Lung (tissue), 12 donors: Measurements from ENCODE around the gene PLA2G15. TPM values are rescaled to one million over a fixed set of nuclear protein-coding genes. Genes with fewer than 3 reads are reported as not detected.

Experiments used
- ATAC-seq: fragments of 200-7000 bp; cut with Tn5 transposase; one replicate; pipeline ENCODE4 v1.9.1; 2020; ENCODE audit warnings: moderate number of reproducible peaks; ENCODE audit not compliant: insufficient read depth, low FRiP score
- DNase-seq, 3 donors: peaks; one replicate each; pipeline ENCODE4 v3.0.0-alpha.2; 2013 to 2017
- H3K27ac ChIP-seq, 2 donors: one replicate each; pipeline ENCODE4 v1.5.1; 2013; ENCODE audit warnings: mild to moderate bottlenecking in 2 of 2, moderate library complexity in 2 of 2, control low read depth in 1 of 2, inconsistent platforms in 1 of 2, low read depth in 1 of 2, low read length in 1 of 2
- H3K27me3 ChIP-seq, 3 donors: one replicate each; pipeline ENCODE4 v1.5.1; 2013; ENCODE audit warnings: low read length in 2 of 3; ENCODE audit not compliant: control insufficient read depth in 3 of 3, insufficient read depth in 3 of 3
- H3K36me3 ChIP-seq, 4 donors: one replicate each; pipeline ENCODE4 v1.5.1; 2013; ENCODE audit warnings: low read length in 4 of 4, mild to moderate bottlenecking in 1 of 4, moderate library complexity in 1 of 4; ENCODE audit not compliant: control insufficient read depth in 4 of 4, insufficient read depth in 4 of 4
- H3K4me1 ChIP-seq, 5 donors: one replicate each; pipeline ENCODE4 v1.5.1; 2013; ENCODE audit warnings: low read length in 5 of 5, mild to moderate bottlenecking in 2 of 5, moderate library complexity in 1 of 5; ENCODE audit not compliant: control insufficient read depth in 5 of 5, insufficient read depth in 5 of 5
- H3K4me3 ChIP-seq: one replicate; pipeline ENCODE4 v1.5.1; 2013; ENCODE audit warnings: mild to moderate bottlenecking, control low read depth, moderate library complexity
- H3K9ac ChIP-seq, 2 donors: one replicate each; pipeline ENCODE4 v1.5.1; 2013; ENCODE audit warnings: low read length in 2 of 2, control low read depth in 1 of 2; ENCODE audit not compliant: insufficient read depth in 1 of 2
- H3K9me3 ChIP-seq, 4 donors: one replicate each; pipeline ENCODE4 v1.5.1; 2013; ENCODE audit warnings: low read length in 3 of 4, mild to moderate bottlenecking in 1 of 4, moderate library complexity in 1 of 4; ENCODE audit not compliant: control insufficient read depth in 4 of 4, insufficient read depth in 3 of 4
- CTCF ChIP-seq: IDR thresholded peaks from 2 replicates; pipeline ENCODE4 v1.5.1; 2012; ENCODE audit warnings: mild to moderate bottlenecking; ENCODE audit errors: control extremely low read depth, extremely low read depth
- WGBS, 2 donors: extraction: QIAGEN DNeasy Blood & Tissue Kit; methylation state at CpG; one replicate each; pipeline ENCODE4 v1.1.7; 2013; 5-methylcytosine and 5-hydroxymethylcytosine counted together
- polyA plus RNA-seq, 2 donors: library from polyadenylated mRNA; stranded (reverse); fragments of 200-250 nt; gene quantifications; one replicate each; pipeline ENCODE4 v1.2.1, GENCODE V29; 2013
- total RNA-seq, 2 donors: library from RNA; depleted of rRNA in 1 of 2; stranded (reverse); fragments of >200 nt in 1 of 2; gene quantifications; one replicate each; pipeline ENCODE4 v1.2.1, GENCODE V29; 2014 to 2021
- donor health status: control.
- donor health status: control.
- donor health status: Bipolar disorder and iron deficiency.
- donor health status: healthy.
- donor health status: DM: yes; HTN: yes; CAD: no.

PLA2G15 gene
- total and polyA plus RNA-seq, 4 donors: 11.0 to 42.4 (median 19.6) TPM

GRCh38 chr16:68223072-68223471 lies 22.1 kb upstream of the PLA2G15 start:
- Histone ChIP-seq H3K27ac (no peak overlapping the region), H3K9ac (no peak overlapping the region), H3K36me3 (peaks cover 0 to 13% (median 9%) of the 10 kb centered on the region in 4 donors), H3K4me3 (no peak overlapping the region), H3K27me3 (no peaks in the 10 kb centered on the region), H3K9me3 (no peaks in the 10 kb centered on the region), H3K4me1 (peaks cover 0 to 7% (median 0%) of the 10 kb centered on the region in 5 donors)
- ATAC-seq (no peak), DNase-seq (no peak)
- no peak for TF ChIP-seq CTCF
- 90 to 91% methylated on average over 1 of the region's 1 CpG for WGBS, 2 donors

- H3K9me3 ChIP-seq: no peaks in the 10 kb centered on the region
- ATAC-seq: no peak
- DNase-seq: no peak
- H3K36me3 ChIP-seq: peaks cover 0 to 23% (median 7%) of the 10 kb centered on the region in 4 donors
- H3K4me1 ChIP-seq: no peaks in the 10 kb centered on the region
- peak overlapping the region in 1 of 2 donors; percentile 4 for H3K27ac ChIP-seq
- no peak overlapping the region for H3K9ac ChIP-seq
- WGBS, 2 donors: 76 to 98% methylated on average over 4 of the region's 4 CpGs
- no peaks in the 10 kb centered on the region for H3K27me3 ChIP-seq
- no peak for TF ChIP-seq CTCF
- no peak overlapping the region for H3K4me3 ChIP-seq
These were observed 19.1 kb upstream of the PLA2G15 start for GRCh38 chr16:68226116-68226515.

- Histone ChIP-seq H3K4me3 (no peak overlapping the region), H3K27me3 (no peaks in the 10 kb centered on the region), H3K9ac (no peak overlapping the region), H3K4me1 (no peaks in the 10 kb centered on the region), H3K9me3 (no peaks in the 10 kb centered on the region), H3K27ac (peak overlapping the region in 1 of 2 donors; percentile 43), H3K36me3 (peaks cover 0 to 27% (median 9%) of the 10 kb centered on the region in 4 donors)
- no peak for TF ChIP-seq CTCF
- ATAC-seq (no peak), DNase-seq (no peak)
- 45 to 47% methylated on average over 3 of the region's 3 CpGs for WGBS, 2 donors
These were observed 17.9 kb upstream of the PLA2G15 start for GRCh38 chr16:68227183-68227793.
